ENCODE data around the gene SIRT3.
"Not testable (repeated sequence)": the region's sequence is repeated elsewhere in the genome, so short reads cannot be mapped to it uniquely, and the experiment has no call there.

SIRT3 gene

DNA sequence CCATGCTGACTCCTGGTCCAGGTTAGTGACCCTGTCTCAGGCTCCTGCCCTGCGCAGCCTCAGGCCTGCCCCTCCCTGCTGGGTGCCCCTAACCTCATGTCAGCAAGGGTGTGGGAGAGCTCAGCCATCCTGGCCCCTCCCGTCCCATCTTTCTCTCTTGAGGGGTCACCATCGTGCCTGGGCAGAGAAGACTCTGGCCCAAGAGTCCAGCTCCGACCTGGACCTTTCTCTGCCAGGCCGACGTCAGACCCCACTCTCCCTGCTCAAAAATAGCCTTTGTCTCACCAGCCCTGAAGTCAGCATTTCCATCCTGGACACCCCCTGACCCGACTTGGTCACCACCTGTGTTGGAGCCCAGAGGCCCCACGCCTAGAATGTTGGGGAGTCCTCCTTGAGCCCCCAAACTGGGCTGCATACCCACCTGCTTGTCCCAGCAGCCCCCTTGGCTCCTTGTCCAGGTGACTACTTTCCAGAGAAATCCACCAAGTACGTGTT lies 38.4 kb downstream of the SIRT3 start:
- no peak; the same call in 2 of the 3 replicates for ATAC-seq
- TF ChIP-seq ZNF70 (CRISPR knock-in tag; IDR thresholded peaks at IDR 0.05) (no peak), ARNTL (CRISPR knock-in tag; IDR thresholded peaks at IDR 0.05; ENCODE audit: borderline replicate concordance, low read depth) (no peak), ISL1 (CRISPR knock-in tag; IDR thresholded peaks at IDR 0.05) (no peak), RARB (CRISPR knock-in tag; IDR thresholded peaks at IDR 0.05) (no peak), ESRRG (CRISPR knock-in tag; IDR thresholded peaks at IDR 0.05) (no peak), ZNF8 (CRISPR knock-in tag; IDR thresholded peaks at IDR 0.05) (no peak), ZFP30 (CRISPR knock-in tag; IDR thresholded peaks at IDR 0.05) (no peak)
- TF ChIP-seq, protein P1, sequence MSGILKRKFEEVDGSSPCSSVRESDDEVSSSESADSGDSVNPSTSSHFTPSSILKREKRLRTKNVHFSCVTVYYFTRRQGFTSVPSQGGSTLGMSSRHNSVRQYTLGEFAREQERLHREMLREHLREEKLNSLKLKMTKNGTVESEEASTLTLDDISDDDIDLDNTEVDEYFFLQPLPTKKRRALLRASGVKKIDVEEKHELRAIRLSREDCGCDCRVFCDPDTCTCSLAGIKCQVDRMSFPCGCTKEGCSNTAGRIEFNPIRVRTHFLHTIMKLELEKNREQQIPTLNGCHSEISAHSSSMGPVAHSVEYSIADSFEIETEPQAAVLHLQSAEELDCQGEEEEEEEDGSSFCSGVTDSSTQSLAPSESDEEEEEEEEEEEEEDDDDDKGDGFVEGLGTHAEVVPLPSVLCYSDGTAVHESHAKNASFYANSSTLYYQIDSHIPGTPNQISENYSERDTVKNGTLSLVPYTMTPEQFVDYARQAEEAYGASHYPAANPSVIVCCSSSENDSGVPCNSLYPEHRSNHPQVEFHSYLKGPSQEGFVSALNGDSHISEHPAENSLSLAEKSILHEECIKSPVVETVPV (CRISPR knock-in tag; IDR thresholded peaks at IDR 0.05): no peak

DNA sequence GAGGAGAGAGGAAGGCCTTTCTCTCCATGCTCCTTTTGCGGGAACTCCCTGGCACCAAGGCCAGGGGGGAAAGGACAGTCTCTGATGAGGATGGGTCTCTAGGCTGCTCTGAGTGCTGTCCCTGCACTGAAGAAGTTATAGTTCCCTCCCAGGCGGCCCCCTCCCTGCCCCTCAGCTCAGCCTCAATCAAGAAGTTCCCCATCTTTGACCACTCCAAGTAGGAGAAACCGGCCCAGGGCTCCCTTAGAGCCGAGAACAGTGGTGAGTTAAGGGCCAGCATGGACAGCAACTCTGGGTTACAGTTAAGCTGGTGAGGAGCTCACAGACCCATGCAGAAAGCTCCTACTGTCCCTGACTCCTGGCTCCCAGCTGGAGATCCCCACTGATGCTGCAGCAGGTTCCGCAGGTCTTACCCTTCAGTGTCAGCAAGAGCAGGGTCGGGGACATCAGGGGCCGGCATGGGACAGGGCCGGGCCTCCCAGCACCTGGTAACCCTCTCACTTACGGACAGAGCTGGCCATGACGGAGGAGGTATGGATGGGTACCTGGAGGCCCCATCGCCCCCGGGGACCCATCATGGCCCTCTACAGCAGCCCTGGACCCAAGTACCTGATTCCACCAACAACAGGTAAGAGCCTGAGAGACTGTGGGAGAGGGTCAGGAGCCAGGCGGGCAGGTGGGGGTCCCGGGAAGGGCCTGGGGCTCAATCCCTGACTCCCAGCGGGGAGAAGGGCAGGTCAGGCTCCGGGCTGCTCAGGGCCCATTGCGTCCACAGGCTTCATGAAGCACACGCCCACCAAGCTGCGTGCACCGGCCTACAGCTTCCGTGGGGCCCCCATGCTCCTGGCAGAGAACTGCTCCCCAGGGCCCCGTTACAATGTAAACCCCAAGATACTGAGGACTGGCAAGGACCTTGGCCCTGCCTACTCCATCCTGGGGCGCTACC lies 39.1 kb downstream of the SIRT3 start:
- no peak; the same call in 2 of the 3 replicates for ATAC-seq
- TF ChIP-seq CSDC2 (CRISPR knock-in tag; IDR thresholded peaks at IDR 0.05) (no peak), ISL1 (CRISPR knock-in tag; IDR thresholded peaks at IDR 0.05) (no peak), OSR1 (CRISPR knock-in tag; IDR thresholded peaks at IDR 0.05) (no peak), TOX (CRISPR knock-in tag; IDR thresholded peaks at IDR 0.05; ENCODE audit: borderline replicate concordance) (no peak)

DNA sequence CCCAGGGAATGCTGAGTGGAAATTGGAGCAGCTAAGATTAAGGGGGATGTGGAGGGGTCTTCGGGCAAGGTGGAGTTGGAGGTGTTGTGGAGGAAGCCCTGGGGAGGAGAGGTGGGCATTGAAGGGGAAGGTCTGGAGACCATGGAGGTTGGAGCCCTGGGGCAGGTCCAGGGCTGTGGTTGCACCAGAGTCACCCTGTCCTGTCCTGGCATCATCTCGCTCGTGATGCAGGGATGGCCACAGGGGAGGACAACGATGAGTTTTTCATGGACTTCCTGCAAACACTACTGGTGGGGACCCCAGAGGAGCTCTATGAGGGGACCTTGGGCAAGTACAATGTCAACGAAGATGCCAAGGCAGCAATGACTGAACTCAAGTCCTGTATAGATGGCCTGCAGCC lies 42.7 kb downstream of the SIRT3 start:
- not testable (repeated sequence) for ATAC-seq

DNA sequence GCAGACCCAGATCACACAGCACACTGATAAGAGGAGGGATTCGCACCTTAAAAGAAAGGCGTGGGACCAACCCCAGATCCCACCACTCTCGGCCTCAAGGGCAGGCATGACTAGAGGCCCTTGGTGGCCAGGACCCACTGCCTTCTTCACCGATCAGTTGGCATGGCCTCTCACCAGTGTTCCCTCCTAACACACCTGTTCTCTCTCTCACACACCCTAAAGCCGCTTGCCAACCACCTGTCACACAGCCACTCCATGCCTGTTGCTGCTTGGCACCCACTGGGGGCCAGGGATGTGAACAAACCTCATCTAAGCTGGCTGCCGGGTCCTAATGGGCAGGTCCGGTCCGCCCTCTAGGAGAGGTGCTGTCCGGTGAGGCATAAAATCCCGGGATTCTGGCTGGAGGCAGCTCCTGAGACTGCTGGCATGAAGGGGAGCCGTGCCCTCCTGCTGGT lies 43.4 kb downstream of the SIRT3 start, which contains the start of gene SCGB1C1:
SCGB1C1 (plus strand) TSS at position 405 of the 455 bp plus-strand sequence; CDS start at position 427, 22 bp downstream.
- ATAC-seq: not testable (repeated sequence)

DNA sequence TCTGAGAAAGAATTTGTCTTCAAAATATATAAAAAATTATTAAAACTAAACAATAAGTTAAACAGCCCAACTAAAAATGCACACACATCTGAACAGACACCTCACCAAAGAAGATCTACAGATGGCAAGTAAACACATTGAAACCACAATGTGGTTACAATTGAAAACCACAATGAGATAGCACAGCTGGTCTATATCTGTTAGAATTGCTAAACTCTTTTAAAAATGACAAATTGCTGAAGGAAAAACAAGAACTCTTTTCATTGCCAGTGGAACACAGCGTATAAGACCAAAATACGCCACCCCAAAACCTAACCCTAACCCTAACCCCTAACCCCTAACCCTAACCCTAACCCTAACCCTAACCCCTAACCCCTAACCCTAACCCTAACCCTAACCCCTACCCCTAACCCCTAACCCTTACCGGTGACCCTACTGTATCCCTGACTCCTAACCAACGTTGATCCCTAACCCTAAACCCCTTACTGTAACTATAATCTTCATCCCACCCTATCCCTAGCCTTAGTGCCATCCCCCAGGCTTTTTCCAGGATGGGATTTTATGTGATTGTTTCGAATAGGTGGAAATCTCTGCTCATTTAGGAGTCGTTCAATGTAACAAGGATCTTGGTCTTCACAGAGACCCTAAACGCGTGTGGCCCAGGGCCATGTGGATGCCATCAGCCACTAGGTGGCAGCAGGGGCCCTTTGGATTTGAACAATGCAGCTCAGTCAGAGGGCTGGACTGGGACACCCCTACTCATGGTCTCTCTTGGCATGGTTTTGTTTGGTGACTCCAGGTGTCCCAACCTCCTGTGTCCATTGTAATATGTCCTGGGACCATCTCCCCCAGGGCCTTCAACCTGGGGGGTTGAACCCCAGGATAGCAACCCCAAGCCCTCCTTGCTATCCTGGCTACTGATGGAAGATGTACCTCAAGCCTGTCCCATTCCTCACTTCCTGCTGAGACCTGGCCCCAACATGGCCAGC lies 44.4 kb downstream of the SIRT3 start:
- peak; percentile 93 for ATAC-seq

DNA sequence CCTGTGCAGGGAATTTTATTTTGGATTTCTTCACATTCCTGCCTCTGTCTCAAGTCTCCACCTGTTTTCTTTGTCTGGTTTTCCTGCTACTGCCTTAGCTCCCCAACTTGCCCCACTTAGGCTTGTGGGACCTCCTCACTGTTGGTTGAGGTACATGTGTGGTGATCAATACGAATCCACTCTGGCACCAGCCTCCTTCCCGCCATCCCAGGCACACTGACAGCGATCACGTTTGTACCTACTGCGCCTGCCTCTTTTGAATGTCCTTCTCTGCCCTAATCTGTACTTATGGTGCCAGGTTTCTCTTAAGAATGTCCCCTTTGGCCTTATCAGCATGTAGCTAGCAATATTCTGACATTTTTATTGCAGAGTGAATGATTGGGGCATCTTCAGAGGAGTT lies 45.6 kb downstream of the SIRT3 start:
- ATAC-seq: not testable (repeated sequence)

DNA sequence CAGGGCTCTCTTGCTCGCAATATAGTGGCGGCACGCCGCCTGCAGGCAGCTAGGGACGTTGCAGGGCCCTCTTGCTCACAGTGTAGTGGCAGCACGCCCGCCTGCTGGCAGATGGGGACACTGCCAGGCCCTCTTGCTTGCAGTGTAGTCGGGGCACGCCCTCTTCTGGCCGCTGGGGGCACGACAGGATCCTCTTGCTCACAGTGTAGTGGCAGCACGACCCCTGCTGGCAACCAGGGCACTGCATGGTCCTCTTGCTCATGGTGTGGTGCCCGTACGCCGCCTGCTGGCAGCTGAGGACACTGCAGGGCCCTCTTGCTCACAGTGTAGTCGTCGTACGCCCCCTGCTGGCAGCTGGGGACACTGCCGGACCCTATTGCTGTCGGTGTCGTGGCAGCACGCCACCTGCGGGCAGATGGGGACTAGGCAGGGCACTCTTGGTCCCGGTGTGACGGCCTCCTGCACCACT lies 46.3 kb downstream of the SIRT3 start:
- peak; percentile 39 for ATAC-seq

DNA sequence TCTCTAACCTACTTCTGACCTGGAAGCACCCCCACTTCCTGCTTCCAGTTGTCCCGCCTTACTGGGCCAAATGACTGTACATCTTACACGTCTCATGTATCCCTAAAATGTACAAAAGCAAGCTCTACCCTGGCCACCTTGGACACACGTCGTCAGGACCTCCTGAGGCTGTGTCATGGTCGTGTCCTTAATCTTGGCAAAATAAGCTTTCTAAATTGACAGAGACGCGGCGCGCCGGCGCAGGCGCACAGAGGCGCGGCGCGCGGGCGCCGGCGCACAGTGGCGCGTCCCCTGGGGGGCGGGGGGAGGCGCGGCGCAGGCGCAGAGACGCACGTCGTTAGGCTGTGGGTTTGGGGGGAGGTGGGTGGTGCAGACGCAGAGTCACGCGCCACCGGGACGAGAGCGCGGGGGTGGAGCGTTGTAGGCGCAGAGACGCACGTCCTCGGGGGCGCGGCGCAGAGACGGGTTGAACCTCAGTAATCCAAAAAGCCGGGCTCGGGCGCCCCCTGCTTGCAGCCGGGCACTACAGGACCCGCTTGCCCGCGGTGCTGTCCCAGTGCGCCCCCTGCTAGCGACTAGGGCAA lies 46.9 kb downstream of the SIRT3 start:
- not testable (repeated sequence) for ATAC-seq

DNA sequence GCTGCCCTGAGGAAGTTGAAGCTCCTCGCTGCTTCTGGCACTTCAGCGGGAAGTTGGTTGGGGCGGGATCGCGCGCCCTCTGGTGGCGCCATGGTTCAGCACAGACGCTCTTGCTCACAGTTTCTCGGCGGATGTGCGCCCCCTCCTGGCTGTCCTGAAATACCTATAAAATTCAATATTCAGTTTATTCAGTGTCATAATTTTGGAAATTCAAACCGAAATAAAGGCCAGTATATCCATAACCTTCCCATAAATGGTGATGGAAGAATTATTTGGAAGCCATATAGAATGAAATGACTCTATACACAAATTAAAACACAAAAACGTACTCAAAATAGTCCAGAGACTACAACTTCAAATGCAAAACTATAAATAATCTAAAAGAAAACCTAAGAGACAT lies 55.9 kb downstream of the SIRT3 start:
- not testable (repeated sequence) for ATAC-seq

All from SK-N-SH treated with all-trans-retinoic acid at 6 μM for 48 hours (cell line).